Measurements from ENCODE around the gene SHROOM3. TPM values are rescaled to one million over a fixed set of nuclear protein-coding genes. Genes with fewer than 3 reads are reported as not detected.

The SHROOM3 gene
- polyA plus RNA-seq, 1 donor from 2014 or later = 2.7 TPM

DNA sequence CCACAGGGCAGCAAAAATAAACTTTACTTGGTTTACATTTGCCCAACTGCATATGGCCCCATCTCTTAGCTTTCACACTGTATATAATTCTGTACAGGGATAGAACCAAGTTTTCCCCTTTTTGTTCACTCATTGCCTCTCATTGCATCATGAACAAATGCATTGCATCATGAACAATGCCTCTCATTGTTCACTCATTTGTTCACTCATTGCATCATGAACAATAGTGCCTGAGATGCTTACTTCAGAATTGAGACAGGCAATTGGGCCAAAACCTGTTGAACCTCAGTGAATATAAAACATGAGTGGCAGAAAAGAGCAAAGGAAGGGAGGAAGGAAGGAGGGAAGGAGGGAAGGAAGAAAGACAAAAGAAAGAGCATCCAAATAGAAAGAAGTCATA is 364.7 kb downstream of the SHROOM3 start:
- Histone ChIP-seq H3F3A (ENCODE audit: insufficient read depth, low read length, poor library complexity, severe bottlenecking) (no peaks in the 10 kb centered on the region), H4K20me1 (ENCODE audit: insufficient read depth) (no peaks in the 10 kb centered on the region), H3K36me3 (ENCODE audit: insufficient read depth, low read length) (no peaks in the 10 kb centered on the region), H3K9me2 (ENCODE audit: insufficient read depth, low read length) (no peaks in the 10 kb centered on the region), H3K9ac (ENCODE audit: low read length) (no peak overlapping the region), H3K27ac (ENCODE audit: low read length) (no peak overlapping the region), H3K4me2 (ENCODE audit: low read length) (no peak overlapping the region), H3K27me3 (ENCODE audit: insufficient read depth, low read depth, low read length) (no peaks in the 10 kb centered on the region), H3K79me2 (replicated peaks; ENCODE audit: insufficient read depth, low read length) (no peaks in the 10 kb centered on the region), H2AFZ (ENCODE audit: low read depth, low read length) (no peak overlapping the region), H3K9me3 (ENCODE audit: low read length) (no peaks in the 10 kb centered on the region), H3K4me3 (ENCODE audit: low read length) (no peak overlapping the region)
- TF ChIP-seq MXI1 (conservative IDR thresholded peaks at IDR 0.05; ENCODE audit: poor library complexity, severe bottlenecking) = no peak
- TF ChIP-seq EZH2 (IDR thresholded peaks at IDR 0.05; ENCODE audit: borderline replicate concordance, insufficient read depth, low read length, poor library complexity, severe bottlenecking) = no peak
- no peak for TF ChIP-seq TAF1 (IDR thresholded peaks at IDR 0.05; ENCODE audit: low read depth)
- TF ChIP-seq, protein P1, sequence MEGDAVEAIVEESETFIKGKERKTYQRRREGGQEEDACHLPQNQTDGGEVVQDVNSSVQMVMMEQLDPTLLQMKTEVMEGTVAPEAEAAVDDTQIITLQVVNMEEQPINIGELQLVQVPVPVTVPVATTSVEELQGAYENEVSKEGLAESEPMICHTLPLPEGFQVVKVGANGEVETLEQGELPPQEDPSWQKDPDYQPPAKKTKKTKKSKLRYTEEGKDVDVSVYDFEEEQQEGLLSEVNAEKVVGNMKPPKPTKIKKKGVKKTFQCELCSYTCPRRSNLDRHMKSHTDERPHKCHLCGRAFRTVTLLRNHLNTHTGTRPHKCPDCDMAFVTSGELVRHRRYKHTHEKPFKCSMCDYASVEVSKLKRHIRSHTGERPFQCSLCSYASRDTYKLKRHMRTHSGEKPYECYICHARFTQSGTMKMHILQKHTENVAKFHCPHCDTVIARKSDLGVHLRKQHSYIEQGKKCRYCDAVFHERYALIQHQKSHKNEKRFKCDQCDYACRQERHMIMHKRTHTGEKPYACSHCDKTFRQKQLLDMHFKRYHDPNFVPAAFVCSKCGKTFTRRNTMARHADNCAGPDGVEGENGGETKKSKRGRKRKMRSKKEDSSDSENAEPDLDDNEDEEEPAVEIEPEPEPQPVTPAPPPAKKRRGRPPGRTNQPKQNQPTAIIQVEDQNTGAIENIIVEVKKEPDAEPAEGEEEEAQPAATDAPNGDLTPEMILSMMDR (IDR thresholded peaks at IDR 0.05; ENCODE audit: poor library complexity, severe bottlenecking) = no peak
- no peak for TF ChIP-seq POLR2AphosphoS5 (IDR thresholded peaks at IDR 0.05)
- TF ChIP-seq RAD21 (conservative IDR thresholded peaks at IDR 0.05) = no peak
- TF ChIP-seq, protein P2, sequence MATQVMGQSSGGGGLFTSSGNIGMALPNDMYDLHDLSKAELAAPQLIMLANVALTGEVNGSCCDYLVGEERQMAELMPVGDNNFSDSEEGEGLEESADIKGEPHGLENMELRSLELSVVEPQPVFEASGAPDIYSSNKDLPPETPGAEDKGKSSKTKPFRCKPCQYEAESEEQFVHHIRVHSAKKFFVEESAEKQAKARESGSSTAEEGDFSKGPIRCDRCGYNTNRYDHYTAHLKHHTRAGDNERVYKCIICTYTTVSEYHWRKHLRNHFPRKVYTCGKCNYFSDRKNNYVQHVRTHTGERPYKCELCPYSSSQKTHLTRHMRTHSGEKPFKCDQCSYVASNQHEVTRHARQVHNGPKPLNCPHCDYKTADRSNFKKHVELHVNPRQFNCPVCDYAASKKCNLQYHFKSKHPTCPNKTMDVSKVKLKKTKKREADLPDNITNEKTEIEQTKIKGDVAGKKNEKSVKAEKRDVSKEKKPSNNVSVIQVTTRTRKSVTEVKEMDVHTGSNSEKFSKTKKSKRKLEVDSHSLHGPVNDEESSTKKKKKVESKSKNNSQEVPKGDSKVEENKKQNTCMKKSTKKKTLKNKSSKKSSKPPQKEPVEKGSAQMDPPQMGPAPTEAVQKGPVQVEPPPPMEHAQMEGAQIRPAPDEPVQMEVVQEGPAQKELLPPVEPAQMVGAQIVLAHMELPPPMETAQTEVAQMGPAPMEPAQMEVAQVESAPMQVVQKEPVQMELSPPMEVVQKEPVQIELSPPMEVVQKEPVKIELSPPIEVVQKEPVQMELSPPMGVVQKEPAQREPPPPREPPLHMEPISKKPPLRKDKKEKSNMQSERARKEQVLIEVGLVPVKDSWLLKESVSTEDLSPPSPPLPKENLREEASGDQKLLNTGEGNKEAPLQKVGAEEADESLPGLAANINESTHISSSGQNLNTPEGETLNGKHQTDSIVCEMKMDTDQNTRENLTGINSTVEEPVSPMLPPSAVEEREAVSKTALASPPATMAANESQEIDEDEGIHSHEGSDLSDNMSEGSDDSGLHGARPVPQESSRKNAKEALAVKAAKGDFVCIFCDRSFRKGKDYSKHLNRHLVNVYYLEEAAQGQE (IDR thresholded peaks at IDR 0.05; ENCODE audit: borderline replicate concordance) = no peak
- TF ChIP-seq EP300 (conservative IDR thresholded peaks at IDR 0.05; ENCODE audit: poor library complexity, severe bottlenecking) = no peak
- TF ChIP-seq SMC3 (conservative IDR thresholded peaks at IDR 0.05; ENCODE audit: poor library complexity) = no peak

DNA sequence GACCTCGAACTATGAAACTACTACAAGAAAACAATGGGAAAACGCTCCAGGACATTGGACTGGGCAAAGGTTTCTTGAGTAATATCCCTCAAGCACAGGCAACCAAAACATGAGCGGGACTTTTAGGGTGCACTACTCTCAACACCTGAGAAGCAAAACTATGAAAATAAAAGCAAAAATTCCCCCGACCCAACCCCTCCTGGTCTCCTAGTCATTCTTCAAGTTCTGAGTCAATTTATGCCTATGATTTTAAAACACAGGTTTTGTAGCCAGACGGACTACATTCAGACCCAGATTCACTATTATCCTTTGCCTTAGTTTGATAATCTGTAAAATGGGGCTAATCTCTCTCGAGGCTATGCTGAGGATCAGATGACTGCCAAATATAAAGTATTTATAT is 365.9 kb downstream of the SHROOM3 start:
- Histone ChIP-seq H3K9ac (ENCODE audit: low read length) (no peak overlapping the region), H3K9me2 (ENCODE audit: insufficient read depth, low read length) (no peaks in the 10 kb centered on the region), H4K20me1 (ENCODE audit: insufficient read depth) (no peaks in the 10 kb centered on the region), H3K4me2 (ENCODE audit: low read length) (no peak overlapping the region), H3K27ac (ENCODE audit: low read length) (no peak overlapping the region), H3K9me3 (ENCODE audit: low read length) (no peaks in the 10 kb centered on the region), H3K27me3 (ENCODE audit: insufficient read depth, low read depth, low read length) (no peaks in the 10 kb centered on the region), H3K4me3 (ENCODE audit: low read length) (no peak overlapping the region), H3K79me2 (replicated peaks; ENCODE audit: insufficient read depth, low read length) (no peaks in the 10 kb centered on the region), H2AFZ (ENCODE audit: low read depth, low read length) (no peak overlapping the region), H3F3A (ENCODE audit: insufficient read depth, low read length, poor library complexity, severe bottlenecking) (no peaks in the 10 kb centered on the region), H3K36me3 (ENCODE audit: insufficient read depth, low read length) (no peaks in the 10 kb centered on the region)
- TF ChIP-seq, protein P1 (IDR thresholded peaks at IDR 0.05; ENCODE audit: poor library complexity, severe bottlenecking) = no peak
- TF ChIP-seq RAD21 (conservative IDR thresholded peaks at IDR 0.05) (no peak), TAF1 (IDR thresholded peaks at IDR 0.05; ENCODE audit: low read depth) (no peak), POLR2AphosphoS5 (IDR thresholded peaks at IDR 0.05) (no peak), EP300 (conservative IDR thresholded peaks at IDR 0.05; ENCODE audit: poor library complexity, severe bottlenecking) (no peak)
- TF ChIP-seq, protein P2 (IDR thresholded peaks at IDR 0.05; ENCODE audit: borderline replicate concordance) = no peak

Measured in neural cell (in vitro differentiated cells).